Right lobe of liver (tissue), 4 donors: ENCODE data around the gene LCA5L.

Experiments used
- CTCF ChIP-seq, 4 donors: fragments of 200-600 bp in 3 of 4; fragments of 450-650 bp in 1 of 4; IDR thresholded peaks; one replicate each; pipeline versions ENCODE4 v1.5.1 to v1.8.0; 2016 to 2022; ENCODE audit warnings: antibody characterized with exemption in 4 of 4, mild to moderate bottlenecking in 2 of 4
- POLR2A ChIP-seq: fragments of 450-650 bp; IDR thresholded peaks from one replicate; pipeline ENCODE4 v1.6.1; 2017; ENCODE audit warnings: antibody characterized with exemption, mild to moderate bottlenecking
- donor health status: DM: no; HTN: no; CAD: no.
- donor health status: DM: no; HTN: no; CAD: no.
- donor health status: DM: no; HTN: yes; CAD: no.

- no peak for TF ChIP-seq CTCF (IDR thresholded peaks at IDR 0.05)
- no peak for TF ChIP-seq POLR2A
Observed at GRCh38 chr21:39479814-39480182, 34.2 kb upstream of the LCA5L start.
